ENCODE measurements around the gene MPP2.

MPP2 gene

GRCh38 chr17:43917016-43917347 lies 9.6 kb upstream of the MPP2 start:
- no peak overlapping the region for H3K27ac Mint-ChIP-seq
- H3K4me1 Mint-ChIP-seq: peaks cover 25% of the 10 kb centered on the region
- H3K9me3 Mint-ChIP-seq: no peaks in the 10 kb centered on the region
- peaks cover 29% of the 10 kb centered on the region for H3K27me3 Mint-ChIP-seq (ENCODE audit: low read depth, poor library complexity)
- H3K36me3 Mint-ChIP-seq (ENCODE audit: low read depth): no peaks in the 10 kb centered on the region
- no peak for TF ChIP-seq CTCF (IDR thresholded peaks at IDR 0.05)
- no peak overlapping the region for H3K4me3 Mint-ChIP-seq
- no peak for DNase-seq

GRCh38 chr17:43916385-43916784 lies 9.0 kb upstream of the MPP2 start:
- TF ChIP-seq CTCF (IDR thresholded peaks at IDR 0.05): no peak
- Mint-ChIP-seq H3K4me1 (peaks cover 25% of the 10 kb centered on the region), H3K36me3 (ENCODE audit: low read depth) (no peaks in the 10 kb centered on the region), H3K4me3 (no peak overlapping the region), H3K27ac (no peak overlapping the region), H3K27me3 (ENCODE audit: low read depth, poor library complexity) (peaks cover 29% of the 10 kb centered on the region), H3K9me3 (no peaks in the 10 kb centered on the region)
- no peak for DNase-seq

DNA sequence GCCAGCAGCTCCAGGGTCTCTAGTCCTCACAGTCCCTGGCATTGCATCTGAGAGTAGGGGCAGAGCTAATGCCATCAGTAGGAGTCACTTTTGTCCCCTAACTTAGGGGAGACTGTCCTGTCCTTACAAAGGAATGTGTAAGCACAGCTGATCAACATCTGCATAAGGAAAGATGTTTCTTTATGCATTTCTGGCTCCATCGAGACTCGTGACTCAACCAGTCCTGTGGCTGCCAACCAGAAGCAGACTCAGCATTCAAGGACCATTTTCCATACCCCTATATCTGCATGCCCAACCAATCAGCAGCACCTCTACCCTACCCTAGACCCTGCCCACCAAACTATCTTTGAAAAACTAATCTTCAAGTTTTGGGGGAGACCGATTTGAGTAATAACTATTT lies 8.2 kb upstream of the MPP2 start:
- Mint-ChIP-seq H3K4me1 (peaks cover 20% of the 10 kb centered on the region), H3K36me3 (ENCODE audit: low read depth) (no peaks in the 10 kb centered on the region), H3K9me3 (no peaks in the 10 kb centered on the region), H3K27ac (no peak overlapping the region), H3K4me3 (no peak overlapping the region), H3K27me3 (ENCODE audit: low read depth, poor library complexity) (peaks cover 27% of the 10 kb centered on the region)
- TF ChIP-seq CTCF (IDR thresholded peaks at IDR 0.05): no peak
- DNase-seq: no peak

DNA sequence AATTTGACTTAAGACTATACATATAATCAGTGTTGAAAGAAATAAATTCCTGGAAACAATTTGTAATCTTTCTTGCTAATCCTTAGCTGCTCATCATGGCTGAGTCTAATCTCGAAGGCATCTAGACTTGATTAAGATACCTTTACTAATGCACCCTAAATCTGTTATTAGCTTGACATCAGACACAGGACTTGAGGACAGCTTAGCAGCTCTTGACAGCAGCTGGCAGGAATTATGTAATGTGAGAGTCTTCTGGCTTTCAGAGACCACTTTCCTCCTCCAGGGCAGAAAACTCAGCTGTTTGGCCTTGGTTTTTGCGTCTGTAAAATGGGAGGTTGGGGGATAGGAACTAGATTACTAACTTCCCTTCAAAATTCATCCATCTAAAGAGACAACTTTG lies 7.1 kb upstream of the MPP2 start:
- H3K4me1 Mint-ChIP-seq: peaks cover 15% of the 10 kb centered on the region
- no peaks in the 10 kb centered on the region for H3K36me3 Mint-ChIP-seq (ENCODE audit: low read depth)
- no peak for TF ChIP-seq CTCF (IDR thresholded peaks at IDR 0.05)
- no peak for DNase-seq
- no peak overlapping the region for H3K27ac Mint-ChIP-seq
- H3K9me3 Mint-ChIP-seq: no peaks in the 10 kb centered on the region
- H3K27me3 Mint-ChIP-seq (ENCODE audit: low read depth, poor library complexity): peaks cover 28% of the 10 kb centered on the region
- no peak overlapping the region for H3K4me3 Mint-ChIP-seq

- Mint-ChIP-seq H3K36me3 (ENCODE audit: low read depth) (no peaks in the 10 kb centered on the region), H3K4me3 (no peak overlapping the region), H3K4me1 (peaks cover 8% of the 10 kb centered on the region), H3K27ac (no peak overlapping the region), H3K27me3 (ENCODE audit: low read depth, poor library complexity) (peaks cover 26% of the 10 kb centered on the region), H3K9me3 (no peaks in the 10 kb centered on the region)
- TF ChIP-seq CTCF (IDR thresholded peaks at IDR 0.05): no peak
- DNase-seq: no peak
Measured at GRCh38 chr17:43913584-43913983, 6.2 kb upstream of the MPP2 start.

DNA sequence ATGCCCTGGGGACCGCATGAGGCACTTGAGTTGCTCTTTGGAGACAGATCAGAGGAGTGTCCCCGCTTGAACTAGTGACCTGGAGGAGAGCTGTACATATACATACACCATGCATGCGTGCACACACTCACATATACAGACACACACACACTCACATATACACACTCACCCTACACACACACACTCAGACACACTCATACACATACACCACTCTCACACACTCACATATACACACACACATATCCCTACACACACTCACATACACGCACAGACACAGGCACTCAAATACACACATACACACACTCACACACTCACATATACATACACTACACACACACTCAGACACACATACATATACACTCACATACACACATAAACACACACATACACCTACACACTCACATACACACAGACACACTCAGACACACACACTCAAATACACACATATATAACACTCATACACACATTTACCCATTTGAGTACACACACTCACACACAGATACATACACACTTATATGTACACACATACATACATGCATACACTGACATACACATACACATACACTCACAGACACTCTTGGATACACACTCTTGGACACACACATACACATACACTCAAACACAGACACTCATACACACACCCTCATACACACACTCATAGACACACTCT lies 5.4 kb upstream of the MPP2 start:
- Mint-ChIP-seq H3K36me3 (ENCODE audit: low read depth) (no peaks in the 10 kb centered on the region), H3K4me1 (peaks cover 15% of the 10 kb centered on the region), H3K9me3 (no peaks in the 10 kb centered on the region), H3K27me3 (ENCODE audit: low read depth, poor library complexity) (peaks cover 29% of the 10 kb centered on the region), H3K27ac (no peak overlapping the region), H3K4me3 (no peak overlapping the region)
- no peak for TF ChIP-seq CTCF (IDR thresholded peaks at IDR 0.05)
- DNase-seq: no peak

Data from nephron progenitor cell (in vitro differentiated cells).